GM18520 (cell line): ENCODE results near the gene BRAF.
"Not testable (repeated sequence)": the region's sequence is repeated elsewhere in the genome, so short reads cannot be mapped to it uniquely, and the experiment has no call there.

Experiments used
- ATAC-seq: cut with Tn5 transposase; IDR thresholded peaks from one replicate; pipeline ENCODE4 v1.9.1; 2021; ENCODE audit not compliant: unreplicated experiment

The BRAF gene

GRCh38 chr7:140881507-140882228, 43.1 kb downstream of the BRAF start:
- ATAC-seq = peak; percentile 59

GRCh38 chr7:140877249-140877524, 47.5 kb downstream of the BRAF start:
- no peak for ATAC-seq

DNA sequence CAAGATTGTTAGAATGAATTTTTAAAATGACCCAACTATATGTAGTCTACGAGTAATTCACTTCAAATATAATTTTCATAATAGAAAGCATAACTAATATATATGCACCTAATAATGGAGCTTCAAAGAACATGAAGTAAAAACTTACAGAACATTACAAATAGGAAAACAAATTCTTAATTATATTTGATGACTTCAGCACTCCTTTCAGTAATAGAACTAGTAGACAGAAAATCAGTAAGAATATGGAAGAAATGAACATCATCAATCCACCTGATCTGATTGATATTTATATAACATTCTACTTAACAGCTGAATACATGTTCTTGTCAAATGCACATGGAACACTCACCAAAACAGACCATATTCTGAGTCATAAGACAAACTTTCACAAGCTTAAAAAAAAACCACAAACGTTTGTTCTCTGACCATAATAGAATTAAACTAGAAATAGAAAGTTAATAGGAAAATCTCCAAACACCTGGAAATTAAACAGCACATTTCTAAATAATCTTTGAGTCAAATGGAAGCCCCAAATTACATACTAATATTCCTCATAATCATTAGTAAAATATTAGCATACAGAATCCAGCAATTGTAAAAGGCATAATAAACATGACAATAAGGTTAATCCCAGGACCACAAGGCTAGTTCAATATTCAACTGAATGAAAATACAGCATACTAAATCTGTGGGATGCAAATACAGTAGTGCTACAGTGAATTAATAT, 48.0 kb downstream of the BRAF start:
- ATAC-seq = peak; percentile 71

GRCh38 chr7:140873434-140873833, 51.3 kb downstream of the BRAF start:
- no peak for ATAC-seq

DNA sequence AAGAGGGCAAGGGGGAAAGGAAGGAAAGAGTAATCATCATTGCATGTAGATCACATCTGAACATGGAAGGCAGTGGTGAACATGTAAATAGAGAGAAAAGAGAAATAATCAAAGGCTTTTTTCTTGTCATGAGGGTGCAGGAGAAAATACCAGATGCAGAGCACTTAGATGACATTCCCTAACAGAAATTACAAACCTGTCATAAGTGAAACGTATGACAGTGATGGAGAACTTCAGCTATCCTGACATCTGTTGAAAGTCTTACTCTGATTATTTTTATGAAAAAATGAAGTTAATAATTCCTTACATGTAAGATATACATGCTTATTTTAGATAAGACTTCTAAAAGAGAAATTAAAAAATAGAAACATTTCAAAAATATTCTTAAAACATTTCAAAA, 54.7 kb downstream of the BRAF start:
- no peak for ATAC-seq

- no peak for ATAC-seq
Observed at GRCh38 chr7:140869430-140869829, 55.3 kb downstream of the BRAF start.

DNA sequence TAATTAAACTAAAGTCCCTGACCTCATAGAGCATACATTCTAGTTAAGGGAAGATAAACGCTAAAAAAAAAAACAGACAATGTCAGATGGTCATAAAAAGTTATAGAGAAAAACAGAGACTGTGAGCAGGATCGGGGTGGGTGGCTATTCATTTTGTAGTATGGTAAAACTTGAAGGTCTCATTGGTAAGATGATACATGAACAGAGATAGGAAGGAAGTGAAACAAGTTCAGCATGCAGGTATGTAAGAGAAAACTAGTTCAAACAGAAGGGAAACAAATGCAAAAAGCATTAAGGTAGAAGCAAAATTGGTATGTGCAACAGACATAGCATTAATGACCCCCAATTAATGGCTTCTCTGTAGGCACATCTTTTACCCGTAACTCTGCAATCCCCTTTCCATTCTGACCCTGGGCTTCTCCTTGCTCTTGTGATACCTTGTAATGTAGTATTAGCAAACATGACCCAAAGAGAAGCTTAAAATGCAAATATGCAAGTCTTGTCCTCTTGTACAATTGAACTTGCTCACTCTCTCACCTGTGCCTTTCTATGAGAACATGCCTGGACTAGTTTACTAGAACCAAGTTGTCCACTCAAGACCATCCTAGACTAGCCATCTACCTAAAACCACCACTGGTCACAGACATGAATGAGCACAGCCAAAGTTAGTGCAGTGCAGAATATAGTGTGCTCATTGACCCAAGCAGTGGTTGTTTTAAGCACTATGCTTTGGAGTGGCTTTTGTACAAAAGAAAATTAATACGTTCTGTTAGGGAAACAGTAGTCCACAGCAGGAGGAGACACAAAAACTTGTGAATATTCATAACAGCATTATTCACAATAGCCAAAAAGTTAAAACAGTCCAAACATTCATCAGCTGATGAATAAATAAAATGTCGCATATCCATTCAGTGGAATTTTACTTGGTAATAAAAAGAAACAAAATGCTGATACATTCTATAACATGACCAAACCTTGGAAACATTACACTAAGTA, 57.0 kb downstream of the BRAF start:
- no peak for ATAC-seq

DNA sequence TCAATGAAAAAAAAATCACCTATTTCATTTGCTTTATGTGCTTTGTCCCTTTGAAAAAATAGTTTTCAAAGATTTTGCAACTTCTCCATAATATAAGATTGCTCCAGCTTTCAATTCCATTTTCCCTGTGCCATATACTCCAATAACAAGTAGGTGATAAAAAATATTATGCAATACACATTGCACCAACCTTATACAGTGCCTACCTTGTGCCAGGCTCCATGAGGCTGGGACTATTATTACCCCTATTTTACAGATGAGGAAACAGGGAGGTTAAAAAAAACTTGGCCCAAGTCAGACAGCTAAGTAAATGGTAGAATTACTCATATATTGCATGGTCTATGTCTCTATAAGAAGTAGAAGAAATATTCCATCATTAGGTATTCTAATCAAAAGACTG, 57.8 kb downstream of the BRAF start:
- ATAC-seq = no peak

GRCh38 chr7:140864732-140865131, 60.0 kb downstream of the BRAF start:
- ATAC-seq = no peak

- no peak for ATAC-seq
Observed at GRCh38 chr7:140863867-140864266, 60.9 kb downstream of the BRAF start.

GRCh38 chr7:140863184-140863583, 61.5 kb downstream of the BRAF start:
- no peak for ATAC-seq

GRCh38 chr7:140857048-140857447, 67.7 kb downstream of the BRAF start:
- no peak for ATAC-seq

GRCh38 chr7:140841166-140841715, 83.5 kb downstream of the BRAF start:
- ATAC-seq = no peak

GRCh38 chr7:140831724-140832123, 93.0 kb downstream of the BRAF start:
- no peak for ATAC-seq

- no peak for ATAC-seq
Observed at GRCh38 chr7:140829720-140830119, 95.0 kb downstream of the BRAF start.

DNA sequence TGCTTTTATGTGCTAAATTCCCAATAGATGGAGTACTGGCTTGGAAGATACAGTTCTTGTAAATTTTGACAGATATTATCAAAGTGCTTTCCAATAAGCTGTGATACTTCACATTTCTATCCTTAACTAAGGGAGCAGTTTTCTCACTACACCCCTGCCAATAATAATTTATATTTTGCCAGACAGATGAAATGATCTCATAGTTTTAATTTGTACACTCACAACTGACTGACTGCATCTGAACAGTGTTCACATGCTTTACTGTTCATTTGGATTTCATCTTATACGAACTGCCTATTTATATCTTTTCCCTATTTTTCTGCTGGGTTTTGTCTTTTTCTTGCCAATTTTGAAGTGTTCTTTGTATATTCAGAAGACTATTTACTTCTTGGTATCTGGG, 96.0 kb downstream of the BRAF start:
- no peak for ATAC-seq

- ATAC-seq = not testable (repeated sequence)
Observed at GRCh38 chr7:140817383-140817782, 107.3 kb downstream of the BRAF start.

DNA sequence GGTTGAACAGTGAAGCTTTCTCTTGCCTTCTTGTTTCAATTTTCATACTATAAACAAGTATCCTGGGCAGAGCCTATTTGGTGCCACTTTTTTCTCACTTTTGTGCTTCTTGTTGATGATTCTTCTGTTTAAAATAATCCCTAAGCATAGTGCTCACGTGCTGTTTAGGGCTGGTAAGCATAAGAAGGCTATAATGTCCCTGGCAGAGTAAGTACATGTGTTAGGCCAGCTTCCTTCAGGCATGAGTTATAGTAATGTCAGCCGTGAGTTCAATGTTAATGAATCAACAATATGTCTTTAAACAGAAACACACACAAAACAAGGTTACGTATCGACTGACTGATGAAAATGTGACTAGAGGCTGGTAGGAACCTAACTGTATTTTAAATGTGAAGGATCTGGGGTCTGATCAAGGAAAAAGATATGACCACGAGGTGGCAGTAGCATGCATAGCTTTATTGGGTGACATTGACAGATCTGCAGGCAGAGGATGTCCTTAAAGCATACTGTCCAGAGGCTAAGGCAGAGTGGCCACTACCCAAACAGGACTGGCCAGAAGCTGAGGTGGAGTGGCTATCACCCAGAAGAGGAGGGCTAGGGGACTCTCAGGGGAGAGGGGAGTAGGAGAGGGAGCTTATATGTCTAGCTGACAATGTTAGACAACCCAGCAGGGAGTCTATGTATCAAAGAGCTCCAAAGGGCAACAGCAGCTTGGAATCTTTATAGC, 113.7 kb downstream of the BRAF start:
- peak; percentile 72 for ATAC-seq

DNA sequence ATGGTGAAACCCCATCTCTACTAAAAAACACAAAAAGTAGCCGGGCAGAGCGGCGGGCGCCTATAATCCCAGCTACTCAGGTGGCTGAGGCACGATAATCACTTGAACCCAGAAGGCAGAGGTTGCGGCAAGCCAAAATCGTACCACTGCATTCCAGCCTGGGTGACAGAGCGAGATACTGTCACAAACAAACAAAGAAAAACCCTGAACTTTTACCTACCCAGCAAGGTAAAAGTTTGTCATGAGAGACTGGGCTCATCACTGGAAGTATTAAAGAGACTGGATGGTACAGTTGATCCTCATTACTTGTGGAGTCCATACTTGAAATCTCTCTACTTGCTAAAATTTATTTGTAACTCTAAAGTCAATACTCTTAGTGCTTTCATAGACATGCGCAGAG, 114.3 kb downstream of the BRAF start:
- ATAC-seq = no peak

DNA sequence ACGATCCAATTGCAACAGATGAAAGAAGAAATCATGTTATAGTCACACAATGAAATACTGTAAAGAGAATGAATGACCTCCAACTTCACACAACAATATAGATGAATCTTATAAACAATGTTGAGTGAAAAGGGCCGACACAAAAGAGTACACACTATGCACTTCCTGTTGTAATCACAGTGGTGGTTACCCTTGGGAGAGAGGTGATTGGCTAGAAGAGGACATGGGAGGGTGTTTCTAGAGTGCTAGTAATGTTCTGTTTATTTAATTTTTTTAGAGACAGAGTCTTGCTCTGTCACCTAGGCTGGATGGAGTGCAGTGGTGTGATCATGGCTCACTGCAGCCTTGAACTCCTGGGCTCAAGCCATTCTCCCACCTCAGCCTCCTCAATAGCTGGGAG, 145.8 kb downstream of the BRAF start:
- ATAC-seq = no peak

GRCh38 chr7:140778568-140778967, 146.2 kb downstream of the BRAF start:
- ATAC-seq = no peak
